Coronary artery (tissue), 2 donors: ENCODE measurements around the gene SNX21.

ENCODE experiments used
- DNase-seq: peaks from one replicate; pipeline ENCODE4 v3.0.0-alpha.2; 2017; ENCODE audit warnings: low spot score
- H3K27ac ChIP-seq, 2 donors: fragments of 200-600 bp; sonication (generic); one replicate each; pipeline ENCODE4 v1.5.1; 2016 to 2019
- H3K4me3 ChIP-seq: fragments of 200-600 bp; sonication (generic); 2 replicates; pipeline ENCODE4 v1.5.1; 2016; ENCODE audit warnings: mild to moderate bottlenecking, moderate library complexity
- TF ChIP-seq, protein P1 (sequence below): fragments of 200-600 bp; sonication (generic); IDR thresholded peaks from one replicate; pipeline ENCODE4 v1.5.1; 2019; ENCODE audit warnings: antibody characterized with exemption

Gene SNX21

DNA sequence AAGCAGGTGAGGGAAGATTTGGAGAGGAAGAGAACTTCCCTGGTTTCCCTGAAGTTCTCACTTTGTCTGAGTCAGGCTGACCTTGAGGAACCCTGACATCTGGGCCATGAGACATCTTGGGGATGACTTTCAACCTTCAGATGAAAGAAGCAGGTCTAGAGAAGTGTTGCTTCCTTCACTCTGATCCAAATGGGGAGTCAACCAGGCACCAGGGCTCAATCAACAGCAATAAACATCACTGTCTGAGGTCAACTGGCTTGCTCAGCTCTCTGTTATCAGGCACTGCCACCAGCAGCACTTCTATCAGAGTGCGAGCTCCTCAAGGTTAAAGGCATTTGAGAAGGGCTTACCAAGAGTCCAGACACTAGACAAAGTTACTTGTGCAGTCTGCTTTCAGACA, 17.3 kb downstream of the SNX21 start:
- DNase-seq = no peak
- no peak overlapping the region for H3K27ac ChIP-seq

DNA sequence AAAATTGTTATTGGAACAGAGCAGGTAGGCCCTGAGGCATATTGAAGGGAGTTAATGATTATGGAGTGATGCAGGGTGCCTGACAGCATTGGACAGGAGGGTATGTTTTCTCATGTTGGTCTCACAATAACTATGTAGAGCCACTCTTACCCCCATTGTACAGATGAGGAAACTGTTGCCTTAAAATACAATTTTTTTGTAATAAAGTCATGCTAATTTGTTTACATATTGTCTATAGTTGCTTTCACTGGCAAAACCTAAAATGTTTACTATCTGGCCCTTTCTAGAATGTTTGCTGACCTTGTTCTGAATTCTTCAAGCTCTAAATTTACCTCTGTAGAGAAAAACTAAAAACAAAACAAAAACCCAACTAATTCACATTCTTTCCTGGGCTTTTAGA, 17.9 kb downstream of the SNX21 start:
- H3K27ac ChIP-seq = no peak overlapping the region
- TF ChIP-seq, protein P1, sequence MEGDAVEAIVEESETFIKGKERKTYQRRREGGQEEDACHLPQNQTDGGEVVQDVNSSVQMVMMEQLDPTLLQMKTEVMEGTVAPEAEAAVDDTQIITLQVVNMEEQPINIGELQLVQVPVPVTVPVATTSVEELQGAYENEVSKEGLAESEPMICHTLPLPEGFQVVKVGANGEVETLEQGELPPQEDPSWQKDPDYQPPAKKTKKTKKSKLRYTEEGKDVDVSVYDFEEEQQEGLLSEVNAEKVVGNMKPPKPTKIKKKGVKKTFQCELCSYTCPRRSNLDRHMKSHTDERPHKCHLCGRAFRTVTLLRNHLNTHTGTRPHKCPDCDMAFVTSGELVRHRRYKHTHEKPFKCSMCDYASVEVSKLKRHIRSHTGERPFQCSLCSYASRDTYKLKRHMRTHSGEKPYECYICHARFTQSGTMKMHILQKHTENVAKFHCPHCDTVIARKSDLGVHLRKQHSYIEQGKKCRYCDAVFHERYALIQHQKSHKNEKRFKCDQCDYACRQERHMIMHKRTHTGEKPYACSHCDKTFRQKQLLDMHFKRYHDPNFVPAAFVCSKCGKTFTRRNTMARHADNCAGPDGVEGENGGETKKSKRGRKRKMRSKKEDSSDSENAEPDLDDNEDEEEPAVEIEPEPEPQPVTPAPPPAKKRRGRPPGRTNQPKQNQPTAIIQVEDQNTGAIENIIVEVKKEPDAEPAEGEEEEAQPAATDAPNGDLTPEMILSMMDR = no peak
- DNase-seq = no peak
- no peak overlapping the region for H3K4me3 ChIP-seq

More for the DNA sequence above, 17.3 kb downstream of the SNX21 start:
- TF ChIP-seq, protein P1 = no peak
- H3K4me3 ChIP-seq = no peak overlapping the region

DNA sequence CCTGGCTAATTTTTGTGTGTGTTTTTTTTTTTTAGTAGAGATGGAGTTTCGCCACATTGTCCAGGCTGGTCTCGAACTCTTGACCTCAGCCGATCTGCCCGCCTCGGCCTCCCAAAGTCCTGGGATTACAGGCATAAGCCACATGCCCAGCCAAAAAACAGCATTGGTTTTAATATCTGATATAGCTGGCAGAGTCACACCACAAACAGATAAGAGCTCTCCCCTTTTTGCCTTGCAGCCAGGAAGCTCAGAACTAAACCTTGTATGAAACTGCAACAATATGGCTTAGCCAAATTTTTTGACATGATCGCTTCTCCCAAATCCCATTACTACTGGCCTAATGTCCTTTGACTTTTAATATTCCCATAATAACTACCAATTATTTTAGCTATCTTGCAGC, 18.7 kb downstream of the SNX21 start:
- no peak for DNase-seq
- TF ChIP-seq, protein P1 = no peak

DNA sequence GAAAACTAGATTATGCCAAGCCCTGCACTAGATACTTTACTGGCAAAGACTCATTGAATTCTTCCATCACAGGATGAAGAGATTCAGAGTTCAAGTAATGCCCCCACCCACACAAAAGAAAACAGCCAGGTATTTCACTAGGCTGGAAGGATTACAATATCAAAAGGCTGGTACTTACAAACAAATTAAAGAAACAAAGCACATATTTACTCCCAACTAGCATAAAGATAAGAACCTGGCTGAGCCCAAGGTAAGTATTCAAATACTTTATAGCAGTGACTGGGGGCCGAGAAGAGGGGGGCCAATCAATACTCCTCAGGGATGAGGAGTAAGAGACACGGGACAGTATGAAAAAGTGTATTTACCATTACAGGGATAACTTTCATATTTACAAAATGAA, 19.9 kb downstream of the SNX21 start:
- no peak overlapping the region for H3K27ac ChIP-seq
- DNase-seq = no peak
- TF ChIP-seq, protein P1 = no peak
- no peak overlapping the region for H3K4me3 ChIP-seq

More for the DNA sequence above, 18.7 kb downstream of the SNX21 start:
- H3K27ac ChIP-seq = no peak overlapping the region
- H3K4me3 ChIP-seq = no peak overlapping the region

DNA sequence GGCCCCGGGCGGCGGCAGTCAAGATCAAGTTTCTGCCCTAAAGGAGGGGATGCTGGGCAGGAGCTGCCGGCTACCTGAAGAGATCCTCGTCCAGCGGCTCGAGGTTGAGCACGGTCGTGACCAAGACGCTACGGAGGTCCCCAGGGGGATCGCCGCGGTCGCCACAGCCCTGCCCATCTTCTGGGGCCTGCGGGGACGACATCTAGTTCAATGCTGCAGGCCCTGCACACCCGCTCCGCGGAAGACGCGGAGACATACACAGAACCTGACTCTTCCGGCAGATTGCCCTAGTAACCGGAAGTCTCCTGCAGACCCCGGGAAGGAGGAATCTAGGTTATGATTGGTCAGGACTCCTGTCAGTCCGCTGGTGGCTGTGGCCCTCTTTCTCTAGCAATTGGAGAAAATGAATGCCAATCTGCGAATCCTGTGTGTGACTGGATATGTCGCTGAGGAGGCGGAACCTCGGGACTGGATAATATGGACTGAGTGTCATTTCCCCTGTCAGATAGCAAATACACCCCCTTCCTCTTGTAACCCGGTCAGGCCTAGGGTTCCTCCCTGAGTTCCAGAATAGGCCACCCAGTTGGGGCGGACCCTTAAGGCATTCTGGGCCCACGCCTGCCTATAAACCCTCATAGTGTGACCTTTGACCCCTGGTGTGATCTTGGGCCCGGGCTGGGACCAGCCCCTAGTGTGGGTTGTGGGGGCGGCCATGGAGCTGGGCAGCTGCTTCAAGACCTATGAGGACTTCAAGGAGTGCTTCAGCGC, 23.7 kb downstream of the SNX21 start, which contains the start of the genes ACOT8 and ZSWIM3:
Gene ACOT8 (minus strand): TSS at position 279 of the 768 bp plus-strand sequence. CDS start 77 bp downstream, at position 202.
Gene ZSWIM3 (plus strand): TSS at position 501 of the 768 bp plus-strand sequence. CDS start 212 bp downstream, at position 713.
- Histone ChIP-seq H3K27ac (peak within 1 kb of the TSS; percentile 55 to 90), H3K4me3 (peak within 1 kb of the TSS; percentile 99)
- TF ChIP-seq, protein P1 = no peak
- peak; percentile 97 for DNase-seq

DNA sequence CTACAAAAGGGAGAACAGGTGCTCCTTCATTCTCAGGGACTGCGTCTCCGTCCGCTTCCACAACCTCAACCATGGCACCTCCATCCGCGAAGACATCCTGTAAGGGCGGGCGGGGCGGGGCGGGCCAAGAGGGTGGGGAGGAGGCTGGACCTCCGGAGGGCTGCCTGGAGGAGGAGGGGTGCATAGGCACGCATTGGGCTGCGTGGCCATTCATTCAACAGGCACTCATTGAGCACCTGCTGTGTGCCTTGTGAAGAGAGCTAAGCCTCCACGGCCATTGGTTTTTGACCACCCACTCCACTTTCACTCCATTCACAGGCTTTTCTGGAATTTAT, 24.2 kb downstream of the SNX21 start:
- Histone ChIP-seq H3K27ac (peak overlapping the region; percentile 55 to 90), H3K4me3 (peak overlapping the region; percentile 99)
- no peak for DNase-seq
- TF ChIP-seq, protein P1 = no peak

DNA sequence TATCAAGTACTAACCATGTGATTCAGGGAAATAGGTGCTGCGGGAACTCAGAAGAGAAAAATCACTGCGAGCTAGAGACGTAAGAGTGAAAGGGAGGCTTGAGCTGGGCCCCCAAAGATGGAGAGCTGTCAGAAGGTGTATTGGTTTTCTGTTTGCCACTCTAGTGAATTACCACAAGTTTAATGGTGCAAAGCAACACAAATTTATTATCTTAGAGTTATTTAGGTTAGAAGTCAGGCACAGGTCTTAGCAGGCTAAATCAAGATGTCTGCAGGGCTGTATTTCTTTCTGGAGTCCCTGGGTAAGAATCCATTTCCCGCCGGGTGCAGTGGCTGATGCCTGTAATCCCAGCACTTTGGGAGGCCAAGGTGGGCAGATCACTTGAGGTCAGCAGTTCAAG, 26.3 kb downstream of the SNX21 start:
- DNase-seq = no peak
- Histone ChIP-seq H3K4me3 (no peak overlapping the region), H3K27ac (no peak overlapping the region)
- TF ChIP-seq, protein P1 = no peak
